K562 (cell line): ENCODE measurements around the gene FKBP15. TPM values are rescaled to one million over a fixed set of nuclear protein-coding genes. Genes with fewer than 3 reads are reported as not detected.

Source experiments
- AFF1 ChIP-seq, 2 experiments: fragments of 450-650 bp; IDR thresholded peaks; 2 replicates each; pipeline ENCODE4 v1.6.1; 2018; ENCODE audit warnings: mild to moderate bottlenecking in 2 of 2, low read depth in 1 of 2; ENCODE audit not compliant: partially characterized antibody in 2 of 2
- CREB5 ChIP-seq: fragments of 250-450 bp; sonication (Bioruptor Pico); IDR thresholded peaks from 2 replicates; pipeline ENCODE4 v1.5.0; 2020; ENCODE audit warnings: mild to moderate bottlenecking
- DMBX1 ChIP-seq: fragments of 250-450 bp; sonication (Bioruptor Pico); IDR thresholded peaks from 2 replicates; pipeline ENCODE4 v1.8.0; 2022; ENCODE audit warnings: inconsistent platforms, mild to moderate bottlenecking, moderate library complexity, borderline replicate concordance
- MAFF ChIP-seq: IDR thresholded peaks from 2 replicates; pipeline ENCODE4 v1.6.1; 2012; ENCODE audit warnings: low read length, improper control_type of control experiment
- MAZ ChIP-seq, 2 experiments: fragments of 450-650 bp in 1 of 2; sonication (generic) in 1 of 2; formaldehyde crosslinking; IDR thresholded peaks in 1 of 2; conservative IDR thresholded peaks in 1 of 2; 2 replicates each; pipeline versions ENCODE4 v1.4.0 to v1.5.0; 2020; ENCODE audit warnings: mild to moderate bottlenecking in 1 of 2, missing genetic modification reagents in 1 of 2
- MIER1 ChIP-seq: fragments of 450-650 bp; IDR thresholded peaks from 2 replicates; pipeline ENCODE4 v1.6.1; 2016; ENCODE audit warnings: antibody characterized with exemption, mild to moderate bottlenecking, low read depth
- SMARCA4 ChIP-seq: fragments of 450-650 bp; IDR thresholded peaks from 2 replicates; pipeline ENCODE4 v1.6.1; 2016
- ZNF318 ChIP-seq, 2 experiments: fragments of 450-650 bp; IDR thresholded peaks; 2 replicates each; pipeline ENCODE4 v1.6.1; 2016; ENCODE audit warnings: mild to moderate bottlenecking in 2 of 2, borderline replicate concordance in 1 of 2, low read depth in 1 of 2, moderate library complexity in 1 of 2
- ZNF707 ChIP-seq: fragments of 250-450 bp; sonication (Bioruptor Pico); conservative IDR thresholded peaks from 2 replicates; pipeline ENCODE4 v1.8.0; 2022; ENCODE audit warnings: inconsistent platforms, mild to moderate bottlenecking, moderate library complexity
- ZNF766 ChIP-seq: fragments of 200-800 bp; sonication (Bioruptor generic); conservative IDR thresholded peaks from 2 replicates; pipeline ENCODE4 v1.6.1; 2016; ENCODE audit warnings: missing genetic modification characterization, missing compliant biosample characterization
- polyA plus RNA-seq, 8 experiments: library from polyadenylated mRNA; depleted of rRNA in 4 of 8; stranded (reverse) in 5 of 8; unstranded in 3 of 8; fragments of >200 nt; fragmentation: Nextera tagmentation in 2 of 8; fragmentation: Illumina TruSeq in 1 of 8; extraction: Ambion mirVana in 2 of 8; extraction: Trizol in 1 of 8; gene quantifications; 2 replicates each; pipeline versions ENCODE4 v1.2.1 to v1.2.3, GENCODE V29; 2011 to 2014; ENCODE audit warnings: inconsistent platforms in 1 of 8, missing spikeins in 1 of 8
- total RNA-seq, 7 experiments: library from RNA; depleted of rRNA in 6 of 7; stranded (reverse); fragments of >200 nt in 6 of 7; fragmentation: Illumina TruSeq in 2 of 7; extraction: Trizol in 2 of 7; gene quantifications; 2 replicates each; pipeline versions ENCODE4 v1.2.1 to v1.2.3, GENCODE V29; 2011 to 2021; ENCODE audit warnings: low replicate concordance in 1 of 7

The FKBP15 gene
- total and polyA plus RNA-seq, 9 of the 15 experiments (the other 6 are each of a cell fraction or from before 2014, with no cell fraction given) = 8.7 to 38.0 (median 18.9) TPM

- TF ChIP-seq ZNF318 (IDR thresholded peaks at IDR 0.05; ENCODE audit: borderline replicate concordance in 1 of 2, low read depth in 1 of 2) = no peak
- TF ChIP-seq MIER1 = peak; percentile 94
- TF ChIP-seq SMARCA4 = no peak
- no peak for TF ChIP-seq ZNF707
- TF ChIP-seq MAZ (CRISPR knock-in tag; conservative IDR thresholded peaks at IDR 0.05 in 1 of 2, IDR thresholded peaks at IDR 0.05 in 1 of 2) = 0 out of 4 replicates have a peak, but pooled peaks of 1 of the 2 experiments have one; percentile 38
- peak in 1 of 2 experiments; percentile 85 for TF ChIP-seq AFF1 (IDR thresholded peaks at IDR 0.05; ENCODE audit: low read depth in 1 of 2, partially characterized antibody in 2 of 2)
- TF ChIP-seq DMBX1 (CRISPR knock-in tag) = peak; percentile 22; the same call in 1 of the 2 replicates
- peak; percentile 57 for TF ChIP-seq MAFF
- TF ChIP-seq ZNF766 (CRISPR knock-in tag) = peak; percentile 75
- TF ChIP-seq CREB5 = no peak
These were observed 89.4 kb downstream of the FKBP15 start (continued) for GRCh38 chr9:113131689-113132151.
